ENCODE data around the gene DCAF6. TPM values are rescaled to one million over a fixed set of nuclear protein-coding genes. Genes with fewer than 3 reads are reported as not detected.

DCAF6 gene
- total RNA-seq, 4 donors from 2014 or later: 31.9 to 57.7 (median 50.4) TPM

GRCh38 chr1:168000656-168001055 is 64.2 kb downstream of the DCAF6 start:
- no peak for TF ChIP-seq POLR2A (IDR thresholded peaks at IDR 0.05)
- TF ChIP-seq, protein P1, sequence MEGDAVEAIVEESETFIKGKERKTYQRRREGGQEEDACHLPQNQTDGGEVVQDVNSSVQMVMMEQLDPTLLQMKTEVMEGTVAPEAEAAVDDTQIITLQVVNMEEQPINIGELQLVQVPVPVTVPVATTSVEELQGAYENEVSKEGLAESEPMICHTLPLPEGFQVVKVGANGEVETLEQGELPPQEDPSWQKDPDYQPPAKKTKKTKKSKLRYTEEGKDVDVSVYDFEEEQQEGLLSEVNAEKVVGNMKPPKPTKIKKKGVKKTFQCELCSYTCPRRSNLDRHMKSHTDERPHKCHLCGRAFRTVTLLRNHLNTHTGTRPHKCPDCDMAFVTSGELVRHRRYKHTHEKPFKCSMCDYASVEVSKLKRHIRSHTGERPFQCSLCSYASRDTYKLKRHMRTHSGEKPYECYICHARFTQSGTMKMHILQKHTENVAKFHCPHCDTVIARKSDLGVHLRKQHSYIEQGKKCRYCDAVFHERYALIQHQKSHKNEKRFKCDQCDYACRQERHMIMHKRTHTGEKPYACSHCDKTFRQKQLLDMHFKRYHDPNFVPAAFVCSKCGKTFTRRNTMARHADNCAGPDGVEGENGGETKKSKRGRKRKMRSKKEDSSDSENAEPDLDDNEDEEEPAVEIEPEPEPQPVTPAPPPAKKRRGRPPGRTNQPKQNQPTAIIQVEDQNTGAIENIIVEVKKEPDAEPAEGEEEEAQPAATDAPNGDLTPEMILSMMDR (IDR thresholded peaks at IDR 0.05): no peak
- H3K4me3 ChIP-seq (ENCODE audit: low read depth, poor library complexity, severe bottlenecking): no peak overlapping the region
- DNase-seq (ENCODE audit: low spot score in 2 of 2): no peak
- intact Hi-C loops (cut with DNase I; ENCODE audit: low total_unique reads): no loop called here
- 82 to 96% methylated on average over 3 of the region's 3 CpGs for WGBS, 2 donors

DNA sequence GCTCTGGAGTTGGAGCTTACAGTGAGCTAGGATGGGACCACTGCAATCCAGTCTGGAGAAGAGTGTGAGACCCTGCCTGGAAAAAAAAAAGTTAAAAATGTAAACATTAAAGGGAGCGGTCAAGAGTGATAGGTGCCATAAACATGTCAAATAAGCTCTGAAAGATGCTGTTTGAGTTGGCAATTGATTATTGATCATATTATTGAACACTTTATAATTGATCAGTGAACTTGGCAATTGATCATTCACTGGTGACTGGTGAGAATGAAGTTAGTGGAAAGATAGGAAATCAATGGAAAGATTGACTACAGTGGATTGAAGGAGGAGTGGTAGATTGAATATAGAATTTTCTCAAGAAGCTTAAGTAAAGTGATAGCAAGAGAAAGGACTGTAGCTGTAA is 64.7 kb downstream of the DCAF6 start:
- WGBS, 2 donors: 95 to 97% methylated on average over 1 of the region's 1 CpG
- no peak for TF ChIP-seq POLR2A (IDR thresholded peaks at IDR 0.05)
- TF ChIP-seq, protein P1 (IDR thresholded peaks at IDR 0.05): no peak

GRCh38 chr1:168004531-168004930 is 68.0 kb downstream of the DCAF6 start:
- no peak for DNase-seq (ENCODE audit: low spot score in 2 of 2)
- intact Hi-C loops (cut with DNase I; ENCODE audit: low total_unique reads): no loop called here
- H3K4me3 ChIP-seq (ENCODE audit: low read depth, poor library complexity, severe bottlenecking): no peak overlapping the region
- no peak for TF ChIP-seq POLR2A (IDR thresholded peaks at IDR 0.05)
- TF ChIP-seq, protein P1 (IDR thresholded peaks at IDR 0.05): no peak
- WGBS, 2 donors: 79 to 87% methylated on average over 2 of the region's 2 CpGs

More for the DNA sequence above, 64.7 kb downstream of the DCAF6 start:
- DNase-seq (ENCODE audit: low spot score in 2 of 2): no peak
- H3K4me3 ChIP-seq (ENCODE audit: low read depth, poor library complexity, severe bottlenecking): no peak overlapping the region
- intact Hi-C loops (cut with DNase I; ENCODE audit: low total_unique reads): no loop called here

GRCh38 chr1:168005529-168005928 is 69.0 kb downstream of the DCAF6 start:
- no peak for TF ChIP-seq POLR2A (IDR thresholded peaks at IDR 0.05)
- TF ChIP-seq, protein P1 (IDR thresholded peaks at IDR 0.05): no peak
- no peak overlapping the region for H3K4me3 ChIP-seq (ENCODE audit: low read depth, poor library complexity, severe bottlenecking)
- intact Hi-C loops (cut with DNase I; ENCODE audit: low total_unique reads): no loop called here
- no peak for DNase-seq (ENCODE audit: low spot score in 2 of 2)

GRCh38 chr1:168007691-168008090 is 71.2 kb downstream of the DCAF6 start:
- WGBS, 2 donors: 91% methylated on average over 1 of the region's 1 CpG
- intact Hi-C loops (cut with DNase I; ENCODE audit: low total_unique reads): no loop called here
- TF ChIP-seq POLR2A (IDR thresholded peaks at IDR 0.05): no peak
- TF ChIP-seq, protein P1 (IDR thresholded peaks at IDR 0.05): no peak
- DNase-seq (ENCODE audit: low spot score in 2 of 2): no peak
- H3K4me3 ChIP-seq (ENCODE audit: low read depth, poor library complexity, severe bottlenecking): no peak overlapping the region

- intact Hi-C loops (cut with DNase I; ENCODE audit: low total_unique reads): no loop called here
- no peak for DNase-seq (ENCODE audit: low spot score in 2 of 2)
- no peak overlapping the region for H3K4me3 ChIP-seq (ENCODE audit: low read depth, poor library complexity, severe bottlenecking)
- no peak for TF ChIP-seq POLR2A (IDR thresholded peaks at IDR 0.05)
- TF ChIP-seq, protein P1 (IDR thresholded peaks at IDR 0.05): no peak
- WGBS, 2 donors: 62 to 80% methylated on average over 5 of the region's 5 CpGs
Measured at GRCh38 chr1:168008595-168008994, 72.1 kb downstream of the DCAF6 start.

All from lower leg skin (tissue), 4 donors.